HepG2 (cell line): ENCODE results near the gene EGFR. TPM values are rescaled to one million over a fixed set of nuclear protein-coding genes. Genes with fewer than 3 reads are reported as not detected.

Source experiments
- ATAC-seq: fragments of 200-7000 bp; cut with Tn5 transposase; 3 replicates; pipeline ENCODE4 v1.9.1; 2020; ENCODE audit warnings: mild to moderate bottlenecking, moderate library complexity
- BruUV-seq: library from RNA; stranded (reverse); fragments of 400-500 nt; replicated peaks from 2 replicates; lab custom pipeline; 2021; lab: Mats Ljungman, UMichigan
- CTCF ChIA-PET: fragments of 300-600 bp; formaldehyde crosslinking; extraction: SDS; loops from one replicate; lab custom pipeline; 2021; ENCODE audit warnings: low total read pairs, inconsistent platforms, low intra/inter-chr PET ratio; lab: Yijun Ruan, JAX
- POLR2A ChIA-PET: fragments of 350-600 bp; sonication (Branson Sonifier 250); formaldehyde crosslinking; loops from one replicate; lab custom pipeline; 2020; ENCODE audit warnings: antibody characterized with exemption, inconsistent platforms; lab: Yijun Ruan, JAX
- DNase-seq: peaks from one replicate; pipeline ENCODE4 v3.0.0-alpha.2; 2015; ENCODE audit warnings: low spot score
- FAIRE-seq: peaks from 3 replicates; lab custom pipeline; 2011; peaks lifted over from hg19 to GRCh38; lab: Jason Lieb, UNC
- H2AFZ ChIP-seq: one replicate; pipeline ENCODE4 v1.6.1; 2011; ENCODE audit warnings: low read length, inconsistent platforms
- H3K27ac ChIP-seq: fragments of 300-600 bp; 3 replicates; pipeline ENCODE4 v1.8.0; 2011; ENCODE audit warnings: mixed run types, mild to moderate bottlenecking, mixed read lengths, low read length, inconsistent platforms; ENCODE audit not compliant: insufficient read depth; ENCODE audit errors: extremely low read length
- H3K27me3 ChIP-seq, 2 experiments: fragments of 200-600 bp in 1 of 2; 2 replicates in 1 of 2; 3 replicates in 1 of 2; pipeline versions ENCODE4 v1.6.0 to v1.8.0; 2011; ENCODE audit warnings: low read length in 2 of 2, mild to moderate bottlenecking in 2 of 2, moderate library complexity in 2 of 2, inconsistent platforms in 1 of 2; ENCODE audit not compliant: insufficient read depth in 2 of 2, control insufficient read depth in 1 of 2
- H3K36me3 ChIP-seq, 2 experiments: fragments of 200-600 bp in 1 of 2; replicated peaks in 1 of 2; 2 replicates in 1 of 2; 3 replicates in 1 of 2; pipeline versions ENCODE4 v1.5.1 to v1.8.0; 2011; ENCODE audit warnings: low read length in 2 of 2, inconsistent platforms in 1 of 2; ENCODE audit not compliant: insufficient read depth in 2 of 2, control insufficient read depth in 1 of 2
- H3K4me1 ChIP-seq: 2 replicates; pipeline ENCODE4 v1.5.1; 2012; ENCODE audit warnings: low read length, inconsistent platforms; ENCODE audit not compliant: insufficient read depth
- H3K4me2 ChIP-seq: 2 replicates; pipeline ENCODE4 v1.6.0; 2011; ENCODE audit warnings: low read depth, low read length, inconsistent platforms
- H3K4me3 ChIP-seq, 3 experiments: fragments of 200-600 bp in 1 of 3; sonication (generic), shearing (Covaris generic) in 1 of 3; replicated peaks in 1 of 3; 2 replicates each; pipeline ENCODE4 v1.5.1; 2011 to 2016; ENCODE audit warnings: low read length in 3 of 3, inconsistent platforms in 2 of 3, low read depth in 2 of 3, mild to moderate bottlenecking in 2 of 3, control low read depth in 1 of 3, mixed read lengths in 1 of 3; ENCODE audit not compliant: insufficient read depth in 1 of 3
- H3K79me2 ChIP-seq: one replicate; pipeline ENCODE4 v1.6.1; 2011; ENCODE audit warnings: low read length, inconsistent platforms; ENCODE audit not compliant: insufficient read depth
- H3K9ac ChIP-seq: 2 replicates; pipeline ENCODE4 v1.6.0; 2011; ENCODE audit warnings: mild to moderate bottlenecking, low read depth, low read length, inconsistent platforms; ENCODE audit not compliant: insufficient read depth
- H3K9me3 ChIP-seq: 2 replicates; pipeline ENCODE4 v1.5.1; 2012; ENCODE audit warnings: mild to moderate bottlenecking, low read length
- H4K20me1 ChIP-seq: 2 replicates; pipeline ENCODE4 v1.6.0; 2011; ENCODE audit warnings: inconsistent platforms, mild to moderate bottlenecking, low read length, moderate library complexity; ENCODE audit not compliant: insufficient read depth
- CAMTA2 ChIP-seq: sonication (generic); formaldehyde crosslinking; IDR thresholded peaks from 2 replicates; pipeline ENCODE4 v1.4.0; 2020; ENCODE audit warnings: mild to moderate bottlenecking, missing genetic modification reagents, borderline replicate concordance
- FOXA3 ChIP-seq: IDR thresholded peaks from 2 replicates; pipeline ENCODE4 v1.6.1; 2016; ENCODE audit warnings: missing genetic modification reagents, missing compliant biosample characterization
- HCFC1 ChIP-seq: fragments of 150-350 bp; IDR thresholded peaks from 2 replicates; pipeline ENCODE4 v1.6.1; 2014; ENCODE audit warnings: low read depth, low read length
- KAT2B ChIP-seq: fragments of 150-350 bp; IDR thresholded peaks from 2 replicates; pipeline ENCODE4 v1.6.1; 2014; ENCODE audit warnings: low read depth, low read length, borderline replicate concordance
- LRRFIP1 ChIP-seq: sonication (generic); formaldehyde crosslinking; conservative IDR thresholded peaks from 2 replicates; pipeline ENCODE4 v1.4.0; 2020; ENCODE audit warnings: missing genetic modification reagents
- MYPOP ChIP-seq: sonication (generic); formaldehyde crosslinking; IDR thresholded peaks from 2 replicates; pipeline ENCODE4 v1.8.1; 2023; ENCODE audit warnings: mild to moderate bottlenecking, moderate library complexity, missing genetic modification reagents
- PAF1 ChIP-seq: IDR thresholded peaks from 2 replicates; pipeline ENCODE4 v1.6.1; 2016; ENCODE audit warnings: missing genetic modification reagents, missing compliant biosample characterization
- PATZ1 ChIP-seq: sonication (generic); formaldehyde crosslinking; IDR thresholded peaks from 2 replicates; pipeline ENCODE4 v1.4.0; 2020; ENCODE audit warnings: missing genetic modification reagents
- POLR2G ChIP-seq: fragments of 200-400 bp; formaldehyde crosslinking; IDR thresholded peaks from 2 replicates; pipeline ENCODE4 v1.6.1; 2018; ENCODE audit warnings: mild to moderate bottlenecking, low read depth, low read length, moderate library complexity
- SNAPC2 ChIP-seq: sonication (generic); formaldehyde crosslinking; IDR thresholded peaks from 2 replicates; pipeline ENCODE4 v1.8.1; 2022; ENCODE audit warnings: mild to moderate bottlenecking, missing genetic modification reagents
- ZBTB26 ChIP-seq: IDR thresholded peaks from 2 replicates; pipeline ENCODE4 v1.6.1; 2016; ENCODE audit warnings: missing compliant biosample characterization, missing genetic modification reagents, borderline replicate concordance
- ZNF546 ChIP-seq: sonication (generic); formaldehyde crosslinking; conservative IDR thresholded peaks from 2 replicates; pipeline ENCODE4 v1.8.1; 2023; ENCODE audit warnings: mild to moderate bottlenecking, missing genetic modification reagents
- WGBS: methylation state at CpG from one replicate; pipeline ENCODE4 v1.1.6; 2017; ENCODE audit warnings: low lambda C conversion rate; 5-methylcytosine and 5-hydroxymethylcytosine counted together
- in situ Hi-C: cut with HindIII; loops from 2 replicates; pipeline ENCODE4 v1.10.0; 2017; ENCODE audit warnings: low pct_unique_long_range_greater_than_20kb; ENCODE audit not compliant: extremely low pct_ligation_motif_present
- intact Hi-C: fragments of 100-400 bp; cut with micrococcal nuclease; formaldehyde crosslinking; loops from one replicate; pipeline ENCODE4 v1.10.0; 2022; ENCODE audit not compliant: unreplicated experiment
- polyA plus RNA-seq, 8 experiments: library from polyadenylated mRNA; depleted of rRNA in 3 of 8; stranded (reverse) in 7 of 8; unstranded in 1 of 8; fragments of >200 nt; fragmentation: Illumina TruSeq in 4 of 8; extraction: Trizol in 4 of 8; gene quantifications; 2 replicates each; pipeline versions ENCODE4 v1.2.1 to v1.2.3, GENCODE V29; 2011 to 2016; ENCODE audit warnings: low read depth in 4 of 8, missing spikeins in 1 of 8, mixed read lengths in 1 of 8; ENCODE audit not compliant: insufficient read depth in 1 of 8
- total RNA-seq, 5 experiments: library from RNA; depleted of rRNA; stranded (reverse); fragments of >200 nt; fragmentation: Illumina TruSeq; extraction: Trizol; gene quantifications; 2 replicates each; pipeline ENCODE4 v1.2.3, GENCODE V29; 2016; ENCODE audit warnings: low read depth in 1 of 5
- TF ChIP-seq, protein P1 (sequence below): sonication (generic); formaldehyde crosslinking; IDR thresholded peaks from 2 replicates; pipeline ENCODE4 v1.5.0; 2020; ENCODE audit warnings: missing genetic modification reagents
- TF ChIP-seq, protein P2 (sequence below): sonication (generic); formaldehyde crosslinking; conservative IDR thresholded peaks from 2 replicates; pipeline ENCODE4 v1.5.0; 2020; ENCODE audit warnings: missing genetic modification reagents

The EGFR gene
- total and polyA plus RNA-seq, 2 of the 13 experiments (the other 11 are each of a cell fraction or from before 2014, with no cell fraction given), result 7.0 to 10.0 TPM

DNA sequence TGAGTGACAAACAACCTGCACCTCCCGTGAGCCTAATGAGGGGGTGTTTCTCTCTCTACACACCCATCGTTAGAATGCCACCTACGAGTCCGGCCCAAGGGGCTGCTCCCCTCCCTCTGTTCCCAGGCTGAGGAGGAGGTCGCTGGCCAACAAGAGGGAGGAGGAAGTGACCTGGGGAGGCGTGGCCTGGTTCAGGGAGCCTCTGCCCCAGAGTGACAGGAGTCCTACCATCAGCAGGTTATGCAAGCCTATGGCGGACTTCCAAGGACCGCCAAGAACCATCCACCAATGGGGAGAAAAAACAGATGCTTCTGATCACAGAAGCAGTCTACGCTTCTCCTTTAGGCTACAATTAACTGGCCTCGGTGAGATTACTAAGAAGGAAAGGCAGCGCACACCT lies 12.3 kb upstream of the EGFR start:
- Histone ChIP-seq H2AFZ (no peak overlapping the region), H3K4me1 (no peaks in the 10 kb centered on the region), H3K36me3 (no peaks in the 10 kb centered on the region), H3K9me3 (no peaks in the 10 kb centered on the region), H3K4me3 (no peak overlapping the region), H3K27ac (no peak overlapping the region), H3K79me2 (no peaks in the 10 kb centered on the region), H4K20me1 (no peaks in the 10 kb centered on the region), H3K9ac (no peak overlapping the region), H3K4me2 (no peak overlapping the region), H3K27me3 (no peaks in the 10 kb centered on the region; a peak in 2 of 5 replicates)
- FAIRE-seq (no peak), DNase-seq (no peak), ATAC-seq (no peak)
- BruUV-seq, result no TSS peak
- in situ Hi-C loops (no loop called here), intact Hi-C loops (no loop called here)
- ChIA-PET CTCF (no interaction called here), POLR2A (no interaction called here)
- WGBS, result 43% methylated on average over 9 of the region's 11 CpGs
- TF ChIP-seq KAT2B (no peak), SNAPC2 (CRISPR knock-in tag) (no peak), PATZ1 (CRISPR knock-in tag) (no peak), LRRFIP1 (CRISPR knock-in tag) (no peak), CAMTA2 (CRISPR knock-in tag) (no peak), FOXA3 (no peak), MYPOP (no peak), HCFC1 (no peak), POLR2G (no peak), PAF1 (no peak), ZBTB26 (CRISPR knock-in tag) (no peak), ZNF546 (CRISPR knock-in tag) (no peak)
- TF ChIP-seq, protein P1, sequence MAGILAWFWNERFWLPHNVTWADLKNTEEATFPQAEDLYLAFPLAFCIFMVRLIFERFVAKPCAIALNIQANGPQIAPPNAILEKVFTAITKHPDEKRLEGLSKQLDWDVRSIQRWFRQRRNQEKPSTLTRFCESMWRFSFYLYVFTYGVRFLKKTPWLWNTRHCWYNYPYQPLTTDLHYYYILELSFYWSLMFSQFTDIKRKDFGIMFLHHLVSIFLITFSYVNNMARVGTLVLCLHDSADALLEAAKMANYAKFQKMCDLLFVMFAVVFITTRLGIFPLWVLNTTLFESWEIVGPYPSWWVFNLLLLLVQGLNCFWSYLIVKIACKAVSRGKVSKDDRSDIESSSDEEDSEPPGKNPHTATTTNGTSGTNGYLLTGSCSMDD (CRISPR knock-in tag), result no peak
- TF ChIP-seq, protein P2, sequence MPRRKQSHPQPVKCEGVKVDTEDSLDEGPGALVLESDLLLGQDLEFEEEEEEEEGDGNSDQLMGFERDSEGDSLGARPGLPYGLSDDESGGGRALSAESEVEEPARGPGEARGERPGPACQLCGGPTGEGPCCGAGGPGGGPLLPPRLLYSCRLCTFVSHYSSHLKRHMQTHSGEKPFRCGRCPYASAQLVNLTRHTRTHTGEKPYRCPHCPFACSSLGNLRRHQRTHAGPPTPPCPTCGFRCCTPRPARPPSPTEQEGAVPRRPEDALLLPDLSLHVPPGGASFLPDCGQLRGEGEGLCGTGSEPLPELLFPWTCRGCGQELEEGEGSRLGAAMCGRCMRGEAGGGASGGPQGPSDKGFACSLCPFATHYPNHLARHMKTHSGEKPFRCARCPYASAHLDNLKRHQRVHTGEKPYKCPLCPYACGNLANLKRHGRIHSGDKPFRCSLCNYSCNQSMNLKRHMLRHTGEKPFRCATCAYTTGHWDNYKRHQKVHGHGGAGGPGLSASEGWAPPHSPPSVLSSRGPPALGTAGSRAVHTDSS, result no peak
